Measurements from ENCODE around the gene SMURF1.

DNA sequence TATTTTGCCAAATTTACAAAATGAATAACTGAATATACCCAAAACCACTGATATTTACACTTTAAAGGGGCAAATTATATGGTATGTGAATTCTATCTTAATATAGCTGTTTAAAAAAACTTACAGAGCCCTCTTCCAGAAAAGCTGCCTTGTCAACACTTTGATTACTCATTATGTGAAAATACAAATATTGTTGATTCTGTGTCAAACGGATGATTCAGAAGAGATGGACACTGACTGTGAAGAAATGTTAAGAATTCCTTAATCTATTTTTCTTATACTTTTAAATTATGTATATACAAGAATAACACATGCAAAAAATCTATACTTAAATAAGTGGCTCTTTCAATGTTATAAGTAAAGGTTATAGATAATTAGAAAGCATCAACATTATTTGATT, 41.5 kb downstream of the SMURF1 start:
- TF ChIP-seq, protein P1, sequence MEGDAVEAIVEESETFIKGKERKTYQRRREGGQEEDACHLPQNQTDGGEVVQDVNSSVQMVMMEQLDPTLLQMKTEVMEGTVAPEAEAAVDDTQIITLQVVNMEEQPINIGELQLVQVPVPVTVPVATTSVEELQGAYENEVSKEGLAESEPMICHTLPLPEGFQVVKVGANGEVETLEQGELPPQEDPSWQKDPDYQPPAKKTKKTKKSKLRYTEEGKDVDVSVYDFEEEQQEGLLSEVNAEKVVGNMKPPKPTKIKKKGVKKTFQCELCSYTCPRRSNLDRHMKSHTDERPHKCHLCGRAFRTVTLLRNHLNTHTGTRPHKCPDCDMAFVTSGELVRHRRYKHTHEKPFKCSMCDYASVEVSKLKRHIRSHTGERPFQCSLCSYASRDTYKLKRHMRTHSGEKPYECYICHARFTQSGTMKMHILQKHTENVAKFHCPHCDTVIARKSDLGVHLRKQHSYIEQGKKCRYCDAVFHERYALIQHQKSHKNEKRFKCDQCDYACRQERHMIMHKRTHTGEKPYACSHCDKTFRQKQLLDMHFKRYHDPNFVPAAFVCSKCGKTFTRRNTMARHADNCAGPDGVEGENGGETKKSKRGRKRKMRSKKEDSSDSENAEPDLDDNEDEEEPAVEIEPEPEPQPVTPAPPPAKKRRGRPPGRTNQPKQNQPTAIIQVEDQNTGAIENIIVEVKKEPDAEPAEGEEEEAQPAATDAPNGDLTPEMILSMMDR (conservative IDR thresholded peaks at IDR 0.05 in 1 of 2, IDR thresholded peaks at IDR 0.05 in 1 of 2; ENCODE audit: extremely low read depth in 1 of 2, insufficient read depth in 1 of 2, low read depth in 1 of 2, low read length in 2 of 2), result no peak
- TF ChIP-seq EZH2 (IDR thresholded peaks at IDR 0.05; ENCODE audit: borderline replicate concordance, low read length), result no peak

Measured in mammary epithelial cell (primary cell).